SK-N-SH (cell line): Measurements from ENCODE around the gene LTB4R2. TPM values are rescaled to one million over a fixed set of nuclear protein-coding genes. Genes with fewer than 3 reads are reported as not detected.

Experiments used
- CTCF ChIA-PET: fragments of 300-600, 350-600 bp; formaldehyde crosslinking; extraction: SDS; loops from one replicate; lab custom pipeline; 2021; lab: Yijun Ruan, JAX
- POLR2A ChIA-PET: fragments of 350-600 bp; sonication (Branson Sonifier 250); formaldehyde crosslinking; extraction: SDS; loops from one replicate; lab custom pipeline; 2020; ENCODE audit warnings: antibody characterized with exemption, inconsistent platforms; lab: Yijun Ruan, JAX
- DNase-seq: peaks from one replicate; pipeline ENCODE4 v3.0.0; 2012
- H2AFZ ChIP-seq: fragments of 200-600 bp; sonication (generic); 2 replicates; pipeline ENCODE4 v1.8.1; 2016; ENCODE audit warnings: antibody characterized with exemption, mild to moderate bottlenecking, low read depth
- H3F3A ChIP-seq: fragments of 200-600 bp; sonication (generic); replicated peaks from 2 replicates; pipeline ENCODE3; 2016; ENCODE audit warnings: antibody characterized with exemption, mild to moderate bottlenecking; ENCODE audit not compliant: insufficient read depth
- H3K27ac ChIP-seq, 2 experiments: fragments of 200-500 bp in 1 of 2; fragments of 200-600 bp in 1 of 2; sonication (Bioruptor generic) in 1 of 2; sonication (generic), shearing (Covaris generic) in 1 of 2; 2 replicates each; pipeline versions ENCODE4 v1.5.1 to v1.6.1; 2014 to 2016; ENCODE audit warnings: low read depth in 2 of 2, inconsistent platforms in 1 of 2, low read length in 1 of 2, mild to moderate bottlenecking in 1 of 2, mixed read lengths in 1 of 2
- H3K27me3 ChIP-seq: fragments of 200-600 bp; sonication (generic), shearing (Covaris generic); 2 replicates; pipeline ENCODE4 v1.6.1; 2016; ENCODE audit warnings: mixed run types; ENCODE audit not compliant: insufficient read depth
- H3K36me3 ChIP-seq, 2 experiments: fragments of 200-500 bp in 1 of 2; fragments of 200-600 bp in 1 of 2; sonication (Bioruptor generic) in 1 of 2; sonication (generic) in 1 of 2; replicated peaks in 1 of 2; 2 replicates each; pipeline versions ENCODE3 to v1.5.1; 2014 to 2016; ENCODE audit warnings: low read length in 1 of 2, mild to moderate bottlenecking in 1 of 2; ENCODE audit not compliant: insufficient read depth in 2 of 2, control insufficient read depth in 1 of 2
- H3K4me1 ChIP-seq, 2 experiments: fragments of 200-500 bp in 1 of 2; fragments of 200-600 bp in 1 of 2; sonication (Bioruptor generic) in 1 of 2; sonication (generic), shearing (Covaris generic) in 1 of 2; 2 replicates each; pipeline versions ENCODE4 v1.5.1 to v1.6.1; 2014 to 2016; ENCODE audit warnings: low read depth in 1 of 2, low read length in 1 of 2, mixed run types in 1 of 2; ENCODE audit not compliant: insufficient read depth in 2 of 2, control insufficient read depth in 1 of 2
- H3K4me2 ChIP-seq: fragments of 200-600 bp; sonication (generic), shearing (Covaris generic); 2 replicates; pipeline ENCODE4 v1.6.1; 2017; ENCODE audit warnings: mixed run types
- H3K4me3 ChIP-seq, 2 experiments: fragments of 200-500 bp in 1 of 2; fragments of 200-600 bp in 1 of 2; sonication (Bioruptor generic) in 1 of 2; sonication (generic), shearing (Covaris generic) in 1 of 2; 2 replicates each; pipeline versions ENCODE4 v1.5.1 to v1.8.1; 2014 to 2016; ENCODE audit warnings: low read depth in 2 of 2, inconsistent platforms in 1 of 2, low read length in 1 of 2, mild to moderate bottlenecking in 1 of 2, mixed read lengths in 1 of 2, moderate library complexity in 1 of 2
- H3K79me2 ChIP-seq: fragments of 200-600 bp; sonication (generic); 2 replicates; pipeline ENCODE4 v1.8.1; 2017; ENCODE audit warnings: mild to moderate bottlenecking; ENCODE audit not compliant: insufficient read depth
- H3K9ac ChIP-seq: fragments of 200-600 bp; sonication (generic); 2 replicates; pipeline ENCODE4 v1.6.1; 2017; ENCODE audit warnings: mixed run types
- H3K9me2 ChIP-seq: fragments of 200-600 bp; sonication (generic); 2 replicates; pipeline ENCODE4 v1.6.1; 2017; ENCODE audit warnings: mixed run types
- H3K9me3 ChIP-seq: fragments of 200-600 bp; sonication (generic); 2 replicates; pipeline ENCODE4 v1.6.1; 2017; ENCODE audit warnings: mixed run types, mild to moderate bottlenecking, moderate library complexity
- H4K20me1 ChIP-seq: fragments of 200-600 bp; sonication (generic); 2 replicates; pipeline ENCODE4 v1.6.1; 2017; ENCODE audit warnings: mild to moderate bottlenecking, mixed run types; ENCODE audit not compliant: insufficient read depth
- ELF1 ChIP-seq: IDR thresholded peaks from 2 replicates; pipeline ENCODE4 v1.4.0; 2012
- EP300 ChIP-seq, 2 experiments: IDR thresholded peaks; 2 replicates each; pipeline versions ENCODE4 v1.4.0 to v1.6.1; 2012; ENCODE audit warnings: borderline replicate concordance in 1 of 2, low read depth in 1 of 2, low read length in 1 of 2
- EZH2phosphoT487 ChIP-seq: fragments of 200-600 bp; sonication (generic); IDR thresholded peaks from 2 replicates; pipeline ENCODE4 v1.6.1; 2017; ENCODE audit warnings: low read depth, mixed run types, mild to moderate bottlenecking, antibody characterized with exemption, moderate library complexity, borderline replicate concordance
- FOSL2 ChIP-seq: IDR thresholded peaks from 2 replicates; pipeline ENCODE4 v1.4.0; 2012; ENCODE audit warnings: low read depth, mild to moderate bottlenecking, moderate library complexity, borderline replicate concordance
- FOXJ3 ChIP-seq: sonication (generic); formaldehyde crosslinking; IDR thresholded peaks from 2 replicates; pipeline ENCODE4 v1.5.1; 2020; ENCODE audit warnings: mild to moderate bottlenecking, missing genetic modification reagents
- GABPA ChIP-seq: IDR thresholded peaks from 2 replicates; pipeline ENCODE4 v1.4.0; 2012; ENCODE audit warnings: low read depth, mild to moderate bottlenecking
- MAX ChIP-seq: IDR thresholded peaks from 2 replicates; pipeline ENCODE4 v1.4.0; 2012; ENCODE audit warnings: low read depth
- MEF2A ChIP-seq: IDR thresholded peaks from 2 replicates; pipeline ENCODE4 v1.4.0; 2012; ENCODE audit warnings: low read depth, borderline replicate concordance
- MXI1 ChIP-seq: IDR thresholded peaks from 2 replicates; pipeline ENCODE4 v1.6.1; 2012; ENCODE audit warnings: mild to moderate bottlenecking, low read depth, low read length, improper control_type of control experiment
- NRF1 ChIP-seq: IDR thresholded peaks from 2 replicates; pipeline ENCODE4 v1.6.1; 2012; ENCODE audit warnings: low read depth, mild to moderate bottlenecking, low read length
- POLR2AphosphoS5 ChIP-seq: IDR thresholded peaks from 2 replicates; pipeline ENCODE4 v1.6.1; 2012; ENCODE audit warnings: low read depth, low read length
- REST ChIP-seq: IDR thresholded peaks from 2 replicates; pipeline ENCODE4 v1.6.1; 2012; ENCODE audit warnings: mild to moderate bottlenecking, low read depth, low read length, moderate library complexity
- RXRA ChIP-seq: IDR thresholded peaks from 2 replicates; pipeline ENCODE4 v1.4.0; 2012; ENCODE audit warnings: low read depth, mild to moderate bottlenecking, borderline replicate concordance
- TAF1 ChIP-seq: IDR thresholded peaks from 2 replicates; pipeline ENCODE4 v1.6.1; 2012; ENCODE audit warnings: low read depth, mild to moderate bottlenecking, low read length, moderate library complexity, borderline replicate concordance
- TEAD4 ChIP-seq: IDR thresholded peaks from 2 replicates; pipeline ENCODE4 v1.4.0; 2012; ENCODE audit warnings: mild to moderate bottlenecking, borderline replicate concordance; ENCODE audit not compliant: insufficient read depth
- USF1 ChIP-seq: IDR thresholded peaks from 2 replicates; pipeline ENCODE4 v1.4.0; 2012; ENCODE audit warnings: low read depth, borderline replicate concordance
- YY1 ChIP-seq: IDR thresholded peaks from 2 replicates; pipeline ENCODE4 v1.4.0; 2012; ENCODE audit warnings: low read depth, mild to moderate bottlenecking
- ZBTB33 ChIP-seq: IDR thresholded peaks from 2 replicates; pipeline ENCODE4 v1.4.0; 2012; ENCODE audit warnings: low read depth, borderline replicate concordance
- WGBS: methylation state at CpG from one replicate; pipeline ENCODE4 v1.1.6; 2017; ENCODE audit warnings: low lambda C conversion rate; 5-methylcytosine and 5-hydroxymethylcytosine counted together
- polyA plus RNA-seq, 3 experiments: library from polyadenylated mRNA; depleted of rRNA; stranded (reverse); fragments of >200 nt; gene quantifications; 2 replicates each; pipeline ENCODE4 v1.2.3, GENCODE V29; 2012

The LTB4R2 gene
- polyA plus RNA-seq, 1 of the 3 experiments (the other 2 are of a cell fraction): 8.2 TPM

GRCh38 chr14:24356208-24356607 is 46.3 kb downstream of the LTB4R2 start:
- CTCF ChIA-PET: interaction anchor here (1.0 to 8.5 kb wide), 5 partner anchors 9 to 75 kb away, joined by 3 to 77 read pairs (median 23); partner anchors contain the start of genes ADCY4, CBLN3 and KHNYN

GRCh38 chr14:24360281-24360680 is 50.3 kb downstream of the LTB4R2 start:
- H3K27ac ChIP-seq: no peak overlapping the region
- H3K9ac ChIP-seq: no peak overlapping the region
- no peaks in the 10 kb centered on the region for H3K79me2 ChIP-seq
- H3K4me1 ChIP-seq: peaks cover 3 to 4% of the 10 kb centered on the region in 2 experiments; a peak in 2 of 4 replicates
- H3F3A ChIP-seq: peaks cover 5% of the 10 kb centered on the region
- no peak for DNase-seq
- no peaks in the 10 kb centered on the region for H3K36me3 ChIP-seq
- TF ChIP-seq MXI1 (no peak), TEAD4 (no peak), USF1 (no peak), NRF1 (no peak), YY1 (no peak), POLR2AphosphoS5 (no peak), REST (no peak), ELF1 (no peak), MAX (no peak), ZBTB33 (no peak), FOSL2 (no peak), TAF1 (no peak), RXRA (no peak), FOXJ3 (CRISPR knock-in tag) (no peak), MEF2A (no peak)
- TF ChIP-seq, all 33 proteins: peak for 0
- POLR2A ChIA-PET: interaction anchor here (0.7 kb wide), 1 partner anchor 63 kb away, joined by 3 read pairs; no protein-coding TSS in a partner anchor
- H3K4me2 ChIP-seq: no peak overlapping the region
- H3K27me3 ChIP-seq: peaks cover 11% of the 10 kb centered on the region; the same call in 1 of the 2 replicates
- no peak overlapping the region for H2AFZ ChIP-seq
- H3K4me3 ChIP-seq: no peak overlapping the region
- H3K9me3 ChIP-seq: no peaks in the 10 kb centered on the region
- H3K9me2 ChIP-seq: no peaks in the 10 kb centered on the region
- no peaks in the 10 kb centered on the region for H4K20me1 ChIP-seq
- CTCF ChIA-PET: interaction anchor here (1.0 to 8.5 kb wide), 5 partner anchors 13 to 77 kb away, joined by 4 to 77 read pairs (median 5); partner anchors contain the start of genes ADCY4 and KHNYN
- WGBS: 68% methylated on average over 3 of the region's 3 CpGs

More at GRCh38 chr14:24356208-24356607, 46.3 kb downstream of the LTB4R2 start:
- no peaks in the 10 kb centered on the region; a peak in 1 of 4 replicates for H3K4me1 ChIP-seq
- POLR2A ChIA-PET: no interaction called here
- H3K9me3 ChIP-seq: no peaks in the 10 kb centered on the region
- H3K9me2 ChIP-seq: no peaks in the 10 kb centered on the region
- H3F3A ChIP-seq: no peaks in the 10 kb centered on the region
- H3K27ac ChIP-seq: no peak overlapping the region
- no peaks in the 10 kb centered on the region for H3K36me3 ChIP-seq
- no peaks in the 10 kb centered on the region for H3K79me2 ChIP-seq
- H4K20me1 ChIP-seq: no peaks in the 10 kb centered on the region
- WGBS: 69% methylated on average over 4 of the region's 4 CpGs
- H3K9ac ChIP-seq: no peak overlapping the region
- no peak overlapping the region for H3K4me2 ChIP-seq
- H3K4me3 ChIP-seq: no peak overlapping the region
- no peak for DNase-seq
- H2AFZ ChIP-seq: no peak overlapping the region
- TF ChIP-seq GABPA (no peak), YY1 (no peak), MXI1 (no peak), USF1 (no peak), ELF1 (no peak), EP300 (IDR thresholded peaks at IDR 0.05; ENCODE audit: borderline replicate concordance in 1 of 2, low read depth in 1 of 2, low read length in 1 of 2) (no peak), EZH2phosphoT487 (no peak)
- H3K27me3 ChIP-seq: peaks cover 37% of the 10 kb centered on the region; the same call in 1 of the 2 replicates
